ENCODE measurements around the gene RHEBL1.

The RHEBL1 gene

GRCh38 chr12:49054096-49054495, 15.7 kb downstream of the RHEBL1 start:
- no peak for DNase-seq

GRCh38 chr12:49052451-49053208, 17.1 kb downstream of the RHEBL1 start:
- no peak for DNase-seq

GRCh38 chr12:49051777-49052438, 17.9 kb downstream of the RHEBL1 start:
- DNase-seq, result no peak

GRCh38 chr12:49051373-49051764, 18.4 kb downstream of the RHEBL1 start:
- DNase-seq, result no peak

GRCh38 chr12:49050507-49051372, 19.0 kb downstream of the RHEBL1 start:
- DNase-seq, result no peak

- no peak for DNase-seq
Observed at GRCh38 chr12:49049566-49050224, 20.1 kb downstream of the RHEBL1 start.

- DNase-seq, result no peak
Observed at GRCh38 chr12:49048953-49049352, 20.8 kb downstream of the RHEBL1 start.

- no peak for DNase-seq
Observed at GRCh38 chr12:49046129-49046895, 23.5 kb downstream of the RHEBL1 start.

- no peak for DNase-seq
Observed at GRCh38 chr12:49044660-49045059, 25.1 kb downstream of the RHEBL1 start.

GRCh38 chr12:49043856-49044258, 25.9 kb downstream of the RHEBL1 start:
- DNase-seq, result peak in 1 of 2 experiments; percentile 43

- no peak for DNase-seq
Observed at GRCh38 chr12:49043241-49043640, 26.5 kb downstream of the RHEBL1 start.

GRCh38 chr12:49041881-49042484, 27.8 kb downstream of the RHEBL1 start:
- no peak for DNase-seq

GRCh38 chr12:49041036-49041880, 28.5 kb downstream of the RHEBL1 start:
- DNase-seq, result no peak

- no peak for DNase-seq
Observed at GRCh38 chr12:49040364-49040855, 29.4 kb downstream of the RHEBL1 start.

GRCh38 chr12:49039421-49040363, 30.1 kb downstream of the RHEBL1 start:
- DNase-seq, result no peak

GRCh38 chr12:49038291-49038955, 31.4 kb downstream of the RHEBL1 start:
- DNase-seq, result no peak

GRCh38 chr12:49037947-49038237, 31.9 kb downstream of the RHEBL1 start:
- DNase-seq, result no peak

GRCh38 chr12:49037111-49037946, 32.5 kb downstream of the RHEBL1 start:
- no peak for DNase-seq

Data from SHP77 (cell line).